KOPT-K1 (cell line): Measurements from ENCODE around the gene SLC2A9.

Experiments
- H3K27ac ChIP-seq: fragments of 200-600 bp; sonication (generic); 2 replicates; pipeline ENCODE4 v1.5.1; 2016; ENCODE audit warnings: antibody characterized with exemption, mild to moderate bottlenecking, low read depth, low read length; ENCODE audit not compliant: poor library complexity, severe bottlenecking
- H3K36me3 ChIP-seq: fragments of 200-600 bp; sonication (generic); 2 replicates; pipeline ENCODE4 v1.5.1; 2017; ENCODE audit warnings: antibody characterized with exemption, mild to moderate bottlenecking, low read length, moderate library complexity; ENCODE audit not compliant: insufficient read depth
- H3K9me3 ChIP-seq: fragments of 200-600 bp; sonication (generic); 2 replicates; pipeline ENCODE4 v1.5.1; 2017; ENCODE audit warnings: antibody characterized with exemption, low read length, mild to moderate bottlenecking; ENCODE audit not compliant: insufficient read depth, poor library complexity, severe bottlenecking

Gene SLC2A9

DNA sequence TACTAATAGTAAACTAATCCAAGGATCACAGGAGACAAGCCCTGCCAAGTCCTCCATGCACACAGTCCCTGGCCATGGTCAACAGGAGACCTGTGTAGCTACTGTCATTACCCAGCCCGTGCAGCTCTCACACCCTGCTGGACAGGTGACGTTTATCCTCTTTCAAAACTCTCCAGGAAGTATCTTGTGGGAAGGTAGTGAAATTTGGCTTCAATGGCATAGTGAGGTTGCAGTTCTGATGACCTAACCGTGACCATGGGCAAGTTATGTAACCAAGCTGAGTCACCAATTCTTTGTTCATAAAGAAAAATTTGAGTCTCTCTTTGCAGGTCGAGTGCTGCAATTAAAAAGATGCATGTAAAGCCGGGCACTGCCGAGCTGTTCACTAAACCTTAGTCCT, 11.3 kb upstream of the SLC2A9 start:
- H3K9me3 ChIP-seq, result no peaks in the 10 kb centered on the region
- no peaks in the 10 kb centered on the region for H3K36me3 ChIP-seq
- no peak overlapping the region for H3K27ac ChIP-seq

- no peaks in the 10 kb centered on the region for H3K36me3 ChIP-seq
- H3K27ac ChIP-seq, result no peak overlapping the region
- no peaks in the 10 kb centered on the region for H3K9me3 ChIP-seq
Observed at GRCh38 chr4:10031668-10032590, 10.6 kb upstream of the SLC2A9 start.

DNA sequence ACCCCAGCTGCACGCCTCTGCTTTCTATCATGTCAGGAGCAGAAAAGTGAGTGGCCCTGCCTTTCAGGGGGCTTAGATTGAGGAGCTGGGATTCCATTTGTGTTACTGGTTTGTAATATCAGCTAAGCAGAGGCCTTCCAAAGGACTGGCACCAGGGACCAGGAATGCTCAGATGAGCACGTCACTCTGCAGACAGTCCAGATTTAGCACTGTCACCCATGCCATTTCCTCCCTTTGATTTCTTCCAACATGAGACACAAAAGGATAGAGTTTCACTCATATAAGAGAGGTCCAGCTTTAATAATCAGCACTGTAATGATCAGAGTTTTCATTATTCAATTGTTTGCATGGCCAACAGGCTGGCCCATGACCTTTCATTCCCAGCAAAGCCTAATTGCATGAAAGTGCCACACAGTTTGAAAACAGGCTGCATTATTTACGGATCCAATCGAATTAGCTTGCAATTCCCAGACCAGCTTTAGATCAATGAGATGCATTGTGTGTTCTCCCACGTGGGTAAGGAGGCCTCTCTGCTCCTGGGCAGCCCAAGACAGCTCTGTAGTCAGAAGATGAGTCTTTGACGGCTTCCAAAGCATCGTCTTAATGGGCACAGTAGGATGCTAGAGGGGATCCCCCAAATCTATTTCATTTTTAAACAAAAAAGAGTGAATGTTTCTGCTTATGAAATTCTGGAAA, 9.8 kb upstream of the SLC2A9 start:
- no peak overlapping the region for H3K27ac ChIP-seq
- no peaks in the 10 kb centered on the region for H3K9me3 ChIP-seq
- no peaks in the 10 kb centered on the region for H3K36me3 ChIP-seq

DNA sequence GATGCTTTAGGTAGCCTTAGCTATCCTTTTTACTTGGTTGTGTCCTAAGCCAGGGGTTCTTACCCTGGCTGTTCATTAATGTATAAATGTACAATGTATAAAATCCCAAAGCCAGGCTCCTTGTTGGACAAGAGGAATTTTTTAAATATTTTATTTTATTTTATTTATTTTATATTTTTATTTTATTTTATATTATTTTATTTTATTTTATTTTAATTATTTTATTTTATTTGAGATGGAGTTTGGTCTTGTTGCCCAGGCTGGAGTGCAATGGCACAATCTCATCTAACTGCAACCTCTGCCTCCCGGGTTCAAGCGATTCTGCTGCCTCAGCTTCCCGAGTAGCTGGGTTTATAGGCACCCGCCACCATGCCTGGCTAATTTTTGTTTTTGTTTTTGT, 8.1 kb upstream of the SLC2A9 start:
- Histone ChIP-seq H3K9me3 (no peaks in the 10 kb centered on the region), H3K27ac (no peak overlapping the region), H3K36me3 (no peaks in the 10 kb centered on the region)

DNA sequence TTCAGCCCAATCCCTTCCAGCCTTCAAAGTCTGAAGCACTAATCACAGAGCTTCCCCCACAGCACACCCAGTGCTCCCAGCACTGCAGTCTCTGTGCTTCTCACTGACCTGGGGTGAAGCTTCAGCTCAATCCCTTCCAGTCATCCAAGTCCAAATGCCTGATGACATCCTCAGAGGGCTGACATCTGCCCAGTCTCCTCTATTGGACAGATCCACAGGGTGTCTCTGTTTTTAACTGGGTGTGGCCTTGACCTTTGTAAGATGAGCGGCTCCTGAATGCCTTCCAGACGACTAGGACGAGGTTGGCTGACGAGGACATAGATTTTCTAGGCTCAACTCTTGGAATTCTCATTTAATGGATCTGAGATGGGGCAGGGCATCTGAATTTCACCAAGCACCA, 7.6 kb upstream of the SLC2A9 start:
- Histone ChIP-seq H3K36me3 (no peaks in the 10 kb centered on the region), H3K9me3 (no peaks in the 10 kb centered on the region), H3K27ac (no peak overlapping the region)

- H3K27ac ChIP-seq, result no peak overlapping the region
- no peaks in the 10 kb centered on the region for H3K36me3 ChIP-seq
- no peaks in the 10 kb centered on the region for H3K9me3 ChIP-seq
Observed at GRCh38 chr4:10026485-10026884, 5.2 kb upstream of the SLC2A9 start.

GRCh38 chr4:10025230-10025806, 4.0 kb upstream of the SLC2A9 start:
- Histone ChIP-seq H3K27ac (no peak overlapping the region), H3K9me3 (no peaks in the 10 kb centered on the region), H3K36me3 (no peaks in the 10 kb centered on the region)

GRCh38 chr4:10024303-10024702, 3.0 kb upstream of the SLC2A9 start:
- Histone ChIP-seq H3K36me3 (no peaks in the 10 kb centered on the region), H3K9me3 (no peaks in the 10 kb centered on the region), H3K27ac (no peak overlapping the region)

DNA sequence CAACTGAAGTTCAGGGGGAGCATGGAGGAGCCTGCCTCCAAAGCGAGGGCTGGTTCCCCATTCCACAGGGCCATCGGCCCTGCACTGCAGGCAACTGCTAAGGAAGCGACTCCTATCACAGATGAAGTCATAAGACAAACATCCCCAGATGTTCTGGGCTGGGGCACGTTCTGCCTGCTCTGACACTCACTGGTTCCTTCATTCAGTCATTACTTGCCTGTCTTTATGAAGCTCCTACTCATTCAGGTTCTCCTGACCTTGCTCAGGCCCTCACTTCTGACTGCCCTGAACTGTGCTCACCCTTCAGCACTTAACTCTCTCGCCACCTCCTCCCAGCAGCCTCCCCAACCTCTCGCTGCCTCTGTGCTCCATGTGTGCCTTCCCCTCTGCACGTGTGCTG, 2.5 kb upstream of the SLC2A9 start:
- Histone ChIP-seq H3K27ac (no peak overlapping the region), H3K9me3 (no peaks in the 10 kb centered on the region), H3K36me3 (no peaks in the 10 kb centered on the region)

GRCh38 chr4:10023050-10023419, 1.7 kb upstream of the SLC2A9 start:
- Histone ChIP-seq H3K9me3 (no peaks in the 10 kb centered on the region), H3K27ac (no peak overlapping the region), H3K36me3 (no peaks in the 10 kb centered on the region)

DNA sequence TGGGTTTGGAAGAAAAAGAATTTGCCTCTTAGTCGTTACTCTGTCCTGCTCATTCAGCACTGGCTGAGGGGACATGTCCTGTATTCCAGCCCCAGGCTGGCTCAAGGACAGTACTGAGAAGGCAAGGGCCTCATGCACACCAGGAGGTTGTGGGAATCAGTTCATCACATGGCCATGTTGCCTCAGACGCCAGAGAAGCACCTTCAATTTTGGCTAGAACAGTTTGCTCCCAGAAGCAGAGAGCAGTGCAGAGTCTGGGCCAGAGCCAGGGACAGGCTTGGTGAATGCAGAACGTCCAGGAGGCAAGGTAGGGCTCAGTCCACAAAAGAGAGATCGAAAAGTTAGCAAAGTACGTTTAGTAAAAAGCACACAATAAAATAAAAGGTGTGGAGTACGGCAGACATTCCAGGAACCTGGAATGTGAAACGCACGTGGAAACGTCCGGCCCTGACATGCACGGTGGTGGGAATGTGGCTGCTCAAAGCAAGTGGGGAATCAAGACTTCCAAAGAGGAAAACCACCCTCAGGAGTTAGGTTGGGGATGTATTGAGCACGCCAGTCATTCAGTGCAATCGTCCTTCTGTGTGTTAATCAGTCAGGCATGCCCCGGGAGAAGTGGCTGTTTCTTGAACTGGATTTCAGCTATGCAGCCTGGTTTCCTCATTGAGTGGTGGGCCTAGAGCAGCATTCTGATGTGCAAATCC, 1.2 kb upstream of the SLC2A9 start:
- Histone ChIP-seq H3K27ac (no peak overlapping the region), H3K36me3 (no peaks in the 10 kb centered on the region), H3K9me3 (no peaks in the 10 kb centered on the region)

DNA sequence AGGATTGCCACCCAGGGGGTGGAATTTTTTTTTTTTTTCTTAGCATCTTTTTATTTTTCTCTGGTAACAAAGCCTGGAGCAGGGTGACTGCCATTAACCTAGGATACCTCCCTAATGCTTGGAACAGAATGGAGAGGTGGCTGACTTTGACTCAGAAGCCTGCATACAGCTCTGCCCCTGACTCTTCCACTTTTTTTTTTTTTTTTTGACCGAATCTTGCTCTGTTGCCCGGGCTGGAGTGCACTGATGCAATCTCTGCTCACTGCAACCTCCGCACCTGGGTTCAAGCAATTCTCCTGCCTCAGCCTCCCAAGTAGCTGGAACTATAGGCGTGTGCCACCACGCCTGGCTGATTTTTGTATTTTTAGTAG, 341 bp upstream of the SLC2A9 start:
- Histone ChIP-seq H3K9me3 (no peaks in the 10 kb centered on the region), H3K27ac (no peak overlapping the region), H3K36me3 (no peaks in the 10 kb centered on the region)

DNA sequence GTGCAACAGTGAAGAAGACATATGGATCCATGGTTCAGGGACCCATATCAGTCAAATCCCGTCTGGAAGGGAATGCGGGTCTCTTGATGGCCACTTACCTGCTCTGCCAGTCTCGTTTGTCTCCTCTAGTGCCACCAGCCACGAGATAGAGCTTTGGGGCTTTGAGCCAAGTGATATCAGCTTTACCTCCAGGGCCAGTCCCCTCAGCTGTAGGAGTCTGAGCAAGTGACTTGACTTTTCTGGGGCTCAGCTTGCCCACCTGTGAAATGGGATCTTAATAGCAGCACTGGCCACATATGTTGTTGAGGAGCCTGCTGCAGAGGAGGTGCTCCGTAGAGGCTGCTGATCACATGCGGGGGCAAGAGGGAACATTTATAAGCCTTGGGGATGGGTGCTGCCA, 1.2 kb downstream of the SLC2A9 start:
- Histone ChIP-seq H3K36me3 (no peaks in the 10 kb centered on the region), H3K9me3 (no peaks in the 10 kb centered on the region), H3K27ac (no peak overlapping the region)

DNA sequence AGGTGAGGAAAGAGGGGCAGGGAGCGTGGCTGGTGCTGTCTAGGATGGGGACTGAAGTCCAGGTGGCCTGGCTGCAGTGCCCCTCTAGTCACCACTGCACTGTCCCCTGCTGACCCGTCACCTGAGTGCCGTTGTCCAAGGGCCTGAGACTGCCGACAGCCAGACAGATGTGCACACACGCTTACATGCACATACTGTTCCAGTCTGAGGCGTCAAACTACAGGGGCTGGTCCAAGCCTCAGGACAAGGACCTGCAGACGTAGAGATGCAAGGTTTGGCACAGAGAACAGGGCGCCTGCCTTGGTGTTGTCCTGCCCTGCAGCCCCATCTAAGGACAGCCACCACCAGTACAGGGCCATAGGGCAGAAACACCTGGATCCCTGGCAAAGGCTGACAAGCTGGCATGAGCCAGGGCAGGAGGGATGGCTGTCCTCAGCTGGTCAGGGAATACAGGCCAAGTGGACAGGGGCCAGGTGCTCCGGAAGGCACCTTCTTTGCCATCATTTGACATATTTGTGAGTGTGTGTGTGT, 1.7 kb downstream of the SLC2A9 start:
- H3K27ac ChIP-seq, result no peak overlapping the region

More for the DNA sequence above, 1.7 kb downstream of the SLC2A9 start:
- Histone ChIP-seq H3K9me3 (no peaks in the 10 kb centered on the region), H3K36me3 (no peaks in the 10 kb centered on the region)
